SK-N-SH treated with all-trans-retinoic acid at 6 μM for 48 hours (cell line): ENCODE results near the gene P2RY8.

Experiments used
- BACH2 ChIP-seq: fragments of 250-450 bp; sonication (Bioruptor Pico); IDR thresholded peaks from 2 replicates; pipeline ENCODE4 v1.9.0; 2021; ENCODE audit warnings: mild to moderate bottlenecking, borderline replicate concordance
- RARB ChIP-seq: fragments of 250-450 bp; sonication (Bioruptor Pico); IDR thresholded peaks from 2 replicates; pipeline ENCODE4 v1.8.0; 2021; ENCODE audit warnings: mild to moderate bottlenecking, moderate library complexity
- ZFP3 ChIP-seq: fragments of 250-450 bp; sonication (Bioruptor Pico); IDR thresholded peaks from 2 replicates; pipeline ENCODE4 v1.5.0; 2020; ENCODE audit warnings: mild to moderate bottlenecking, moderate library complexity
- ZFP30 ChIP-seq: fragments of 450-650 bp; formaldehyde crosslinking; IDR thresholded peaks from 2 replicates; pipeline ENCODE4 v1.5.0; 2022; ENCODE audit warnings: mild to moderate bottlenecking, moderate library complexity
- ZNF8 ChIP-seq: fragments of 450-650 bp; formaldehyde crosslinking; IDR thresholded peaks from 2 replicates; pipeline ENCODE4 v1.5.0; 2020; ENCODE audit warnings: mild to moderate bottlenecking, moderate library complexity
- TF ChIP-seq, protein P1 (sequence below): fragments of 250-450 bp; sonication (Bioruptor Pico); IDR thresholded peaks from 2 replicates; pipeline ENCODE4 v1.8.0; 2021; ENCODE audit warnings: low read depth, mild to moderate bottlenecking, moderate library complexity, borderline replicate concordance

DNA sequence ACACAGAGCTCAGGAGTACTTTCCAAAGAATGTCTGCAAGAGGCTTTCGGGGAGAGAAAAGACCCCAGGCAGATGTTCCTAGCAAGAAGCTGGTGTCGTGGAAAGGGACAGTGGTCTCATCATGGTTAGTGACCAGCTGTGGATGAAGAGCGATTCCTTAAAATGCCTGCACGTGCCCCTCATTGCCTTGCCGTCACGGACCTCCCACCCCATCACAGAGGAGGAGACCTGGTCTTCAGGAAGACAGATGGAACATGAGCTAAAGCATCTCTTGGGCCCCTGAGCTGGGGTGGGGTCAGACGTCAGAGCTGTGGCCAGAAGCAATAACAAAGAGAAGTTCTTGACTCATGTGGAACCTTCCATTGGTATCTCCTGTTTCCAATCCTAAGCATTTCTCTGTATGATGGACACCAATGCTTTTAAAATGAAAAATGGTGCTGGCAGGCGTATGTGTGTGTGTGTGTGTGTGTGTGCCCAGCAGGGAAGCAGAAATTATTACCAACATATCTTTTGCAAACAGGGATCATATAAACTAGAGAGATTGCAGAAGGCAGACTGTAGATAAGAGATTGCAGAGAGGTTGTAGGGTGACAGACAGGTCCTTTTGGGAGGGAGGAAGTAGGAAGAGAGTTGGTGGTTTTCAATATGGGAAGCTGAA is 59.1 kb downstream of the P2RY8 start:
- TF ChIP-seq ZNF8, result no peak
- TF ChIP-seq, protein P1, sequence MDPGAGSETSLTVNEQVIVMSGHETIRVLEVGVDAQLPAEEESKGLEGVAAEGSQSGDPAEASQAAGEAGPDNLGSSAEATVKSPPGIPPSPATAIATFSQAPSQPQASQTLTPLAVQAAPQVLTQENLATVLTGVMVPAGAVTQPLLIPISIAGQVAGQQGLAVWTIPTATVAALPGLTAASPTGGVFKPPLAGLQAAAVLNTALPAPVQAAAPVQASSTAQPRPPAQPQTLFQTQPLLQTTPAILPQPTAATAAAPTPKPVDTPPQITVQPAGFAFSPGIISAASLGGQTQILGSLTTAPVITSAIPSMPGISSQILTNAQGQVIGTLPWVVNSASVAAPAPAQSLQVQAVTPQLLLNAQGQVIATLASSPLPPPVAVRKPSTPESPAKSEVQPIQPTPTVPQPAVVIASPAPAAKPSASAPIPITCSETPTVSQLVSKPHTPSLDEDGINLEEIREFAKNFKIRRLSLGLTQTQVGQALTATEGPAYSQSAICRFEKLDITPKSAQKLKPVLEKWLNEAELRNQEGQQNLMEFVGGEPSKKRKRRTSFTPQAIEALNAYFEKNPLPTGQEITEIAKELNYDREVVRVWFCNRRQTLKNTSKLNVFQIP (CRISPR knock-in tag), result no peak
- no peak for TF ChIP-seq ZFP30
- no peak for TF ChIP-seq RARB (CRISPR knock-in tag)
- TF ChIP-seq ZFP3, result no peak
- TF ChIP-seq BACH2, result no peak
